HG02763 (cell line): ENCODE measurements around the gene PDE10A.

ENCODE experiments used
- ATAC-seq: cut with Tn5 transposase; IDR thresholded peaks from one replicate; pipeline ENCODE4 v1.9.1; 2021; ENCODE audit warnings: mild to moderate bottlenecking, moderate library complexity; ENCODE audit not compliant: unreplicated experiment

The PDE10A gene

GRCh38 chr6:165426892-165427291, 236.1 kb downstream of the PDE10A start:
- no peak for ATAC-seq

- ATAC-seq: no peak
Observed at GRCh38 chr6:165422192-165422591, 240.8 kb downstream of the PDE10A start.

- no peak for ATAC-seq
Observed at GRCh38 chr6:165417278-165417865, 245.7 kb downstream of the PDE10A start.

GRCh38 chr6:165404697-165405096, 258.3 kb downstream of the PDE10A start:
- no peak for ATAC-seq

- ATAC-seq: no peak
Observed at GRCh38 chr6:165404296-165404695, 258.7 kb downstream of the PDE10A start.

GRCh38 chr6:165403006-165403595, 259.9 kb downstream of the PDE10A start:
- ATAC-seq: no peak

GRCh38 chr6:165401092-165401491, 261.9 kb downstream of the PDE10A start:
- ATAC-seq: no peak

GRCh38 chr6:165390475-165390874, 272.6 kb downstream of the PDE10A start:
- ATAC-seq: no peak

GRCh38 chr6:165389534-165389933, 273.5 kb downstream of the PDE10A start:
- ATAC-seq: no peak

- ATAC-seq: no peak
Observed at GRCh38 chr6:165383323-165383722, 279.7 kb downstream of the PDE10A start.

- ATAC-seq: no peak
Observed at GRCh38 chr6:165376100-165376499, 286.9 kb downstream of the PDE10A start.

GRCh38 chr6:165365371-165365770, 297.7 kb downstream of the PDE10A start:
- ATAC-seq: no peak

GRCh38 chr6:165345700-165346099, 317.3 kb downstream of the PDE10A start:
- ATAC-seq: no peak

- ATAC-seq: no peak
Observed at GRCh38 chr6:165340532-165340931, 322.5 kb downstream of the PDE10A start.

- ATAC-seq: no peak
Observed at GRCh38 chr6:165325609-165326008, 337.4 kb downstream of the PDE10A start.

GRCh38 chr6:165321555-165322145, 341.4 kb downstream of the PDE10A start:
- no peak for ATAC-seq

GRCh38 chr6:165321150-165321549, 341.9 kb downstream of the PDE10A start:
- no peak for ATAC-seq

GRCh38 chr6:165317723-165318122, 345.3 kb downstream of the PDE10A start:
- no peak for ATAC-seq

- no peak for ATAC-seq
Observed at GRCh38 chr6:165308926-165309731, 353.9 kb downstream of the PDE10A start, which contains the start of gene C6orf118. Gene C6orf118, minus strand, starts transcription at chr6:165309605. Its CDS starts 19 bp downstream, at chr6:165309586.

GRCh38 chr6:165306955-165307354, 356.1 kb downstream of the PDE10A start:
- ATAC-seq: no peak

GRCh38 chr6:165301372-165302246, 361.4 kb downstream of the PDE10A start:
- no peak for ATAC-seq
